Coronary artery (tissue), 2 donors: ENCODE results near the gene CLNK.

Source experiments
- DNase-seq: peaks from one replicate; pipeline ENCODE4 v3.0.0-alpha.2; 2017; ENCODE audit warnings: low spot score
- H3K27ac ChIP-seq, 2 donors: fragments of 200-600 bp; sonication (generic); one replicate each; pipeline ENCODE4 v1.5.1; 2016 to 2019
- H3K4me3 ChIP-seq: fragments of 200-600 bp; sonication (generic); 2 replicates; pipeline ENCODE4 v1.5.1; 2016; ENCODE audit warnings: mild to moderate bottlenecking, moderate library complexity
- CTCF ChIP-seq: fragments of 200-600 bp; sonication (generic); IDR thresholded peaks from one replicate; pipeline ENCODE4 v1.5.1; 2019; ENCODE audit warnings: antibody characterized with exemption

CLNK gene

GRCh38 chr4:10694151-10694827, 9.7 kb upstream of the CLNK start:
- no peak for DNase-seq

DNA sequence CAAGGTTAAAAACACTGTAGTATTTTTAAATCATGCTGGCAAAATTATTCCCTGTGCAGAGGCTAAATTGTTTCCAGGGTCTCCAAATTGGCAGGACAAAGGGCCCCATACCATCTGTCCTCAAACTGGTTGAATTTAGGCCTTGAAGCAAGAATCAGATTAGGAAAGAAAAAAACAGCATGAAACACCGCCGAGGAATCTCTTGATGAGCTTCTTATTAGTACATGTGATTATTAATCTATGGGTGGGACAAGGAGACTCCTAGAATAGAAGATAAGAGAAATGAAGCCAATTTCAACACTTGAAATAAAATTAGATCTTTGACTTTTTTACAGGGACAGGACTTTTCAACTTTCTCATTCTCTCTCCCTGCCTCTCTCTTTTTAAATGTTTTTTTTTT, 7.1 kb upstream of the CLNK start:
- TF ChIP-seq CTCF, result no peak
- DNase-seq, result no peak
- Histone ChIP-seq H3K4me3 (no peak overlapping the region), H3K27ac (no peak overlapping the region)

More at GRCh38 chr4:10694151-10694827, 9.7 kb upstream of the CLNK start:
- Histone ChIP-seq H3K4me3 (no peak overlapping the region), H3K27ac (no peak overlapping the region)
- TF ChIP-seq CTCF, result no peak

GRCh38 chr4:10690185-10690907, 5.8 kb upstream of the CLNK start:
- H3K27ac ChIP-seq, result no peak overlapping the region

DNA sequence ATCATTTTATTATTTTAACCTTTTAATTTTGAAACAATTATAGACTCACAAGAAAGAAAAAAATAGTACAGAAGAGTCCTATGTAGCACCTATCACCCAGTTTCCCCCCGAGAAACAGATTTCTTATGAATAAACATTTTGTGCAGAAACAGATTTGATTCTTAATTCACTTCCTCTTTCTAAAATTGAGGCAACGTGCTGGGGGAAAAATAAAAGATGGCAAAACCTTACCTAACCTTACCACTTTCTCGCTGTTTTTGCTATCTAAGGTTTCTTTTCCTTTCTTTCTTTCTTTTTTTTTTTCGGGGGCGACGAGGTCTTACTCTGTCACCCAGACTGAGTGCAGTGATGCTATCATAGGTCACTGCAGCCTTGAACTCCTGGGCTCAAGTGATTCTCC, 4.3 kb upstream of the CLNK start:
- Histone ChIP-seq H3K27ac (no peak overlapping the region), H3K4me3 (no peak overlapping the region)
- no peak for TF ChIP-seq CTCF
- no peak for DNase-seq

More at GRCh38 chr4:10690185-10690907, 5.8 kb upstream of the CLNK start:
- no peak overlapping the region for H3K4me3 ChIP-seq
- no peak for TF ChIP-seq CTCF
- DNase-seq, result no peak

DNA sequence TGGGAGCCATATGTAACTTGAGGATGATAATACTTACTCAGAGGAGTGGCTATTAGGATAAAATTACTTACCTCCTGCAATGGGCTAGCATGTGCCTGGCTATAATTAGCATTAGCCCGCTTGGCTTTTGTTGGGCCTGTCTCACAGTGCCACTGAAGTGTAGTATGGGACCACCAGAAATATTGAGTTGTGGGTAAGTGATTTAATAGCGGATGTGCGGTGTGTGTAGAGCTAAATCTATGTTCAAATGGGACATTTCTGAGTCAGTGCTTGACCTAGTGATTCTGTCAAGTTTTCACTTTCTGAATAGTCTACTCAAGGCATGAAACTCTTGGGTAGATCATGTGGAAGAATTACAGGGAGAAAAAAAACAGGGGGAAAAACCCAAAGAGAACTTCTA, 3.5 kb upstream of the CLNK start:
- Histone ChIP-seq H3K4me3 (no peak overlapping the region), H3K27ac (no peak overlapping the region)
- no peak for TF ChIP-seq CTCF
- no peak for DNase-seq

GRCh38 chr4:10687526-10687925, 3.0 kb upstream of the CLNK start:
- no peak for DNase-seq
- no peak for TF ChIP-seq CTCF
- no peak overlapping the region for H3K4me3 ChIP-seq
- no peak overlapping the region for H3K27ac ChIP-seq

DNA sequence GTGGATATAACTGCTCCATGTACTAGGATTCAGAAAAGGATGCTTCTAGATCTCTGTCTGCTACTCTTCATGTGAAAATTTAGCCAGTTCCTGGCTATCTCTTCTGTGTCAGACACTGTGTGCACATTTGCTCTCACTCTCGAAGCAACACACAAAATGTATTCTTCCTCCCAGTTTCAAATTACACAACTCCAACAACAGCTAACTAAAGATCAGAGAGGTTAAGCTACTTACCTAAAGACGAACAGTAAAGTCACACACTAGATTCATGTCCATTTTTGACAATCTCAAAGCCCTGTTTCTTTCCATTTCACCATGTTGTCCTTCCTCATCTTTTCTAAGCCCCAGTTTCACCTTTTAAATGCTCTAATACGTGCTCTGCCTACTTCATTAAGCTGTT, 2.2 kb downstream of the CLNK start:
- H3K4me3 ChIP-seq, result no peak overlapping the region
- no peak for DNase-seq
- TF ChIP-seq CTCF, result no peak
- H3K27ac ChIP-seq, result no peak overlapping the region
